A673 (cell line): ENCODE data around the gene TEX38. TPM values are rescaled to one million over a fixed set of nuclear protein-coding genes. Genes with fewer than 3 reads are reported as not detected.
"Not testable (repeated sequence)": the region's sequence is repeated elsewhere in the genome, so short reads cannot be mapped to it uniquely, and the experiment has no call there.

Source experiments
- BruUV-seq: library from RNA; stranded (reverse); fragments of 400-500 nt; replicated peaks from 2 replicates; lab custom pipeline; 2021; lab: Mats Ljungman, UMichigan
- CTCF ChIA-PET: fragments of 300-600 bp; sonication (Branson Sonifier 250); formaldehyde crosslinking; loops from one replicate; lab custom pipeline; 2022; ENCODE audit warnings: antibody characterized with exemption; lab: Charles Lee
- POLR2A ChIA-PET: fragments of 300-600 bp; sonication (Branson Sonifier 250); formaldehyde crosslinking; loops from one replicate; lab custom pipeline; 2022; ENCODE audit warnings: antibody characterized with exemption; ENCODE audit not compliant: low non-redundant PET; lab: Charles Lee
- DNase-seq: peaks from one replicate; pipeline ENCODE4 v3.0.0-alpha.2; 2015; ENCODE audit warnings: low spot score
- H3K27ac ChIP-seq: fragments of 200-600 bp; sonication (generic); 2 replicates; pipeline ENCODE4 v1.5.1; 2016; ENCODE audit warnings: mixed run types, low read depth, mild to moderate bottlenecking, mixed read lengths, antibody characterized with exemption, low read length; ENCODE audit not compliant: poor library complexity, severe bottlenecking
- H3K27me3 ChIP-seq: fragments of 200-600 bp; sonication (generic); replicated peaks from 2 replicates; pipeline ENCODE4 v1.6.1; 2017; ENCODE audit warnings: mixed run types, low read depth, mild to moderate bottlenecking, mixed read lengths, antibody characterized with exemption, low read length; ENCODE audit not compliant: insufficient read depth, poor library complexity
- H3K36me3 ChIP-seq: fragments of 200-600 bp; sonication (generic); 2 replicates; pipeline ENCODE4 v1.6.1; 2016; ENCODE audit warnings: mixed run types, mild to moderate bottlenecking, mixed read lengths, antibody characterized with exemption, low read length; ENCODE audit not compliant: insufficient read depth, poor library complexity, severe bottlenecking
- H3K4me1 ChIP-seq: fragments of 200-600 bp; sonication (generic); 2 replicates; pipeline ENCODE4 v1.6.1; 2017; ENCODE audit warnings: mixed run types, mild to moderate bottlenecking, mixed read lengths, antibody characterized with exemption, low read length; ENCODE audit not compliant: insufficient read depth, poor library complexity, severe bottlenecking
- H3K4me3 ChIP-seq: fragments of 200-600 bp; sonication (generic); 2 replicates; pipeline ENCODE4 v1.5.1; 2016; ENCODE audit warnings: low read depth, mixed run types, mild to moderate bottlenecking, mixed read lengths, low read length; ENCODE audit not compliant: poor library complexity, severe bottlenecking
- H3K9me3 ChIP-seq: fragments of 200-600 bp; sonication (generic); 2 replicates; pipeline ENCODE4 v1.6.1; 2016; ENCODE audit warnings: mixed run types, low read depth, mild to moderate bottlenecking, mixed read lengths, antibody characterized with exemption, low read length; ENCODE audit not compliant: poor library complexity, severe bottlenecking
- CTCF ChIP-seq: fragments of 300-800, 200-600 bp; sonication (generic); conservative IDR thresholded peaks from 2 replicates; pipeline ENCODE4 v1.5.1; 2017; ENCODE audit warnings: low read depth, mild to moderate bottlenecking, antibody characterized with exemption, low read length, moderate library complexity, mixed read lengths
- EZH2 ChIP-seq: fragments of 200-600 bp; sonication (generic); IDR thresholded peaks from 2 replicates; pipeline ENCODE4 v1.6.1; 2017; ENCODE audit warnings: borderline replicate concordance, low read depth, mild to moderate bottlenecking, mixed read lengths, antibody characterized with exemption, low read length; ENCODE audit not compliant: poor library complexity, severe bottlenecking
- intact Hi-C: fragments of 100-400 bp; cut with micrococcal nuclease; formaldehyde crosslinking; loops from one replicate; pipeline ENCODE4 v1.10.0; 2022; ENCODE audit not compliant: unreplicated experiment
- total RNA-seq: library from RNA; stranded (reverse); gene quantifications from 2 replicates; pipeline ENCODE4 v1.2.3, GENCODE V29; 2021

The TEX38 gene
- total RNA-seq, 1 experiment from 2014 or later: not detected

DNA sequence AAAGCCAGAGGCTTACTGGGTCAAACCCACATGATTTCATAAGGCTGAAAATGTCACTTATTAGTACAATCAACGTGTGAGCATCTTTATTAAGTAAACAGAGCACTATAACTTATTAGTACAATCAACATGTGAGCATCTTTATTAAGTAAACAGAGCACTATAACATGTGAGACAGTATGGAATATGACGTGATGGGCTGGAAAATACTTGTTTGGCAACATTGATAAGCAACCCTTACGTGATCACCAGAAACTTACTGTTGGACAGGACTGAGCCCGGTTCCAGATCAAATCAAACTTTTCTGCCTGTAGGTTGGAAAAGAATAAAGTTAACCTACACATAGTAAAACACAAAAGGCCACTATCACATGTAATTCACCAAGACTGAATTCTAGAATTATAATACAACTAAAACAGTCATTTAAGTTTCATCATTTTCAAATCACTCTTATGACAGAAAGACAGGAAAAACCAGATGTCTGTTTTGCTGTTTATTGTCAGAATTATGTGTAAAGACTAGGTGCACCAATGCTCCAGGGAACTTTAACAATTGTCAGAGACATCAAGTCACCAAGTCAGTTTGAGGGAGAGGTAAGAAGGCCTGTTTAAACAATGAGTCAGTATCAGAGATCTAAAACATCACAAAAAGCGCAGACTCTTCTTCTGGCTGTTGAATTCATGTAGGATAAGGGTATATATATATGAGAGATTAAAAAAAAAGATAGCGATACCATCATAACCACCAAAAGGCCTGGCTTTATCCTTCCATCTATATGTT lies 19.1 kb upstream of the TEX38 start:
- Histone ChIP-seq H3K4me1 (no peaks in the 10 kb centered on the region), H3K9me3 (peaks cover 14% of the 10 kb centered on the region), H3K4me3 (no peak overlapping the region), H3K36me3 (peaks cover 30% of the 10 kb centered on the region), H3K27ac (no peak overlapping the region), H3K27me3 (no peaks in the 10 kb centered on the region)
- ChIA-PET CTCF (no interaction called here), POLR2A (no interaction called here)
- no peak for DNase-seq
- intact Hi-C loops: no loop called here
- no peak for TF ChIP-seq CTCF
- TF ChIP-seq EZH2: no peak
- no TSS peak for BruUV-seq

GRCh38 chr1:46653405-46653958 lies 18.2 kb upstream of the TEX38 start:
- Histone ChIP-seq H3K27me3 (no peaks in the 10 kb centered on the region), H3K4me1 (no peaks in the 10 kb centered on the region), H3K9me3 (peaks cover 14% of the 10 kb centered on the region), H3K36me3 (peaks cover 34% of the 10 kb centered on the region), H3K4me3 (no peak overlapping the region), H3K27ac (no peak overlapping the region)
- TF ChIP-seq CTCF (no peak), EZH2 (no peak)
- POLR2A ChIA-PET: no interaction called here
- intact Hi-C loops: no loop called here
- CTCF ChIA-PET: no interaction called here
- no peak for DNase-seq
- BruUV-seq: no TSS peak

GRCh38 chr1:46654012-46654411 lies 17.6 kb upstream of the TEX38 start:
- peaks cover 35% of the 10 kb centered on the region for H3K36me3 ChIP-seq
- H3K4me1 ChIP-seq: no peaks in the 10 kb centered on the region
- TF ChIP-seq CTCF (no peak), EZH2 (no peak)
- no peak overlapping the region for H3K27ac ChIP-seq
- intact Hi-C loops: no loop called here
- POLR2A ChIA-PET: interaction anchor here (0.6 kb wide), 1 partner anchor 52 kb away, joined by 3 read pairs; no protein-coding TSS in a partner anchor
- H3K4me3 ChIP-seq: no peak overlapping the region
- DNase-seq: no peak
- peaks cover 14% of the 10 kb centered on the region for H3K9me3 ChIP-seq
- no TSS peak for BruUV-seq
- CTCF ChIA-PET: no interaction called here
- H3K27me3 ChIP-seq: no peaks in the 10 kb centered on the region

DNA sequence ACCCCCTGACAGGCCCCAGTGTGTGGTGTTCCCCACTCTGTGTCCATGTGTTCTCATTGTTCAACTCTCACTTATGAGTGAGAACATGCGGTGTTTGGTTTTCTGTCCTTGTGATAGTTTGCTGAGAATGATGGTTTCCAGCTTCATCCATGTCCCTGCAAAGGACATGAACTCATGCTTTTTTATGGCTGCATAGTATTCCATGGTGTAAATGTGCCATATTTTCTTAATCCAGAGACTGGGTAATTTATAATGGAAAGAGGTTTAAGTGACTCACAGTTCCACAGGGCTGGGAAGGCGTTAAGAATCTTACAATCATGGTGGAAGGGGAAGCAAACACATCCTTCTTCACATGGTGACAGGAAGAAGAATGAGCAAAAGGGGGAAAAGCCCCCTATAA lies 17.0 kb upstream of the TEX38 start:
- H3K27ac ChIP-seq, DNase-seq, H3K4me3 ChIP-seq, intact Hi-C loops, H3K27me3 ChIP-seq, CTCF ChIA-PET, BruUV-seq, H3K4me1 ChIP-seq, H3K9me3 ChIP-seq: not testable (repeated sequence)
- POLR2A ChIA-PET: interaction anchor here (0.6 kb wide), 1 partner anchor 53 kb away, joined by 3 read pairs; no protein-coding TSS in a partner anchor
- peaks cover 31% of the 10 kb centered on the region for H3K36me3 ChIP-seq
